Measurements from ENCODE around the gene FBXO31. TPM values are rescaled to one million over a fixed set of nuclear protein-coding genes. Genes with fewer than 3 reads are reported as not detected.

The FBXO31 gene
- total and polyA plus RNA-seq, 2 donors from 2014 or later, result 12.5 to 34.9 TPM

DNA sequence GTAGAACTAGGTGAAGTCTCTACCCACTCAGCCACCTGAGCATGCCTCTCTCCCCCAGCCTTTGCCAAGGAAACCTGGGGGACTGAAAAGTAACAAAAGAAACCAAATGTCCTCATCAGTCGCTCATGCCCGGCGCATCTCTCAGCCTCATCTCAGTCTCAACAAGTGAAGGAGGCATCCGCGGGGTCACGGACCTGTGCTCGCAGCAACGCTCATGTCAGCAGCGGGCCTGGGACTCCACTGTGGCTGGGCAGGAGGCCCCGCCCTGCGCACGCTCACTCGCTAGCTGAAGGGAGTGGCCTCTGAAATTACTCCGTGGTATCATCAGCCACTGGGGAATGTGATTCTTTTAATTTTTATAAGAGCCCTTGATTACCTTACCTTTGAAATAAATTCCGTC, 39.9 kb upstream of the FBXO31 start:
- intact Hi-C loops (cut with DNase I), result loop anchor here (10.0 kb wide), 1 partner anchor 201 kb away; no protein-coding TSS in a partner anchor

DNA sequence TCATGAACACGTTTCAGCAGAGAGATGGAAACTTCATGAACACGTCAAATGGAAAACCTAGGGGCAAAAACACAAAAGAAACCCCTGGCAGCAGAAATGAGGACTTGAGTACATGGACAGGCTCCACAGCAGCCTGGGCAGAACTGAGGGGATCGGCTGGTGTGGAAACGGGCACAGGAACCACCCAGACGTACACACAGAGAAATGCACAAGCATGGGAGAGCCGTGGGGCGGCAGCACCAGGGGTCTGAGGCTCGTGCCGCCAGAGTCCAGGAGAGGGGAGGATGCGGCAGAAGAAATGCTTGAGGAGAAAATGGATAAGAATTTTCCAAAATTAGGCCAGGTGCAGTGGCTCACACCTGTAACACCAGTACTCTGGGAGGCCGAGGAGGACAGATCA, 38.5 kb upstream of the FBXO31 start:
- Histone ChIP-seq H3K9ac (ENCODE audit: low read length in 3 of 3) (no peak overlapping the region), H3K9me3 (ENCODE audit: control insufficient read depth in 2 of 3, insufficient read depth in 1 of 3, low read length in 3 of 3) (no peaks in the 10 kb centered on the region), H3K36me3 (ENCODE audit: control insufficient read depth in 2 of 3, insufficient read depth in 3 of 3, low read length in 3 of 3) (peaks cover 0 to 44% (median 18%) of the 10 kb centered on the region in 3 donors), H3K4me1 (ENCODE audit: control insufficient read depth in 2 of 3, insufficient read depth in 2 of 3, low read depth in 1 of 3, low read length in 3 of 3) (peaks cover 0 to 3% (median 0%) of the 10 kb centered on the region in 3 donors), H3K27me3 (ENCODE audit: control insufficient read depth, insufficient read depth, low read length) (no peaks in the 10 kb centered on the region), H3K27ac (ENCODE audit: low read depth in 2 of 2, low read length in 2 of 2) (no peak overlapping the region), H3K4me3 (ENCODE audit: low read length in 3 of 3) (no peak overlapping the region)
- FAIRE-seq (no peak), DNase-seq (no peak)
- intact Hi-C loops (cut with DNase I), result loop anchor here (10.0 kb wide), 1 partner anchor 203 kb away; no protein-coding TSS in a partner anchor
- TF ChIP-seq, protein P1, sequence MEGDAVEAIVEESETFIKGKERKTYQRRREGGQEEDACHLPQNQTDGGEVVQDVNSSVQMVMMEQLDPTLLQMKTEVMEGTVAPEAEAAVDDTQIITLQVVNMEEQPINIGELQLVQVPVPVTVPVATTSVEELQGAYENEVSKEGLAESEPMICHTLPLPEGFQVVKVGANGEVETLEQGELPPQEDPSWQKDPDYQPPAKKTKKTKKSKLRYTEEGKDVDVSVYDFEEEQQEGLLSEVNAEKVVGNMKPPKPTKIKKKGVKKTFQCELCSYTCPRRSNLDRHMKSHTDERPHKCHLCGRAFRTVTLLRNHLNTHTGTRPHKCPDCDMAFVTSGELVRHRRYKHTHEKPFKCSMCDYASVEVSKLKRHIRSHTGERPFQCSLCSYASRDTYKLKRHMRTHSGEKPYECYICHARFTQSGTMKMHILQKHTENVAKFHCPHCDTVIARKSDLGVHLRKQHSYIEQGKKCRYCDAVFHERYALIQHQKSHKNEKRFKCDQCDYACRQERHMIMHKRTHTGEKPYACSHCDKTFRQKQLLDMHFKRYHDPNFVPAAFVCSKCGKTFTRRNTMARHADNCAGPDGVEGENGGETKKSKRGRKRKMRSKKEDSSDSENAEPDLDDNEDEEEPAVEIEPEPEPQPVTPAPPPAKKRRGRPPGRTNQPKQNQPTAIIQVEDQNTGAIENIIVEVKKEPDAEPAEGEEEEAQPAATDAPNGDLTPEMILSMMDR (IDR thresholded peaks at IDR 0.05; ENCODE audit: borderline replicate concordance, extremely low read depth, insufficient read depth), result no peak

More for the DNA sequence above, 39.9 kb upstream of the FBXO31 start:
- Histone ChIP-seq H3K9ac (ENCODE audit: low read length in 3 of 3) (no peak overlapping the region), H3K9me3 (ENCODE audit: control insufficient read depth in 2 of 3, insufficient read depth in 1 of 3, low read length in 3 of 3) (no peaks in the 10 kb centered on the region), H3K36me3 (ENCODE audit: control insufficient read depth in 2 of 3, insufficient read depth in 3 of 3, low read length in 3 of 3) (peaks cover 0 to 31% (median 11%) of the 10 kb centered on the region in 3 donors), H3K27me3 (ENCODE audit: control insufficient read depth, insufficient read depth, low read length) (no peaks in the 10 kb centered on the region), H3K4me3 (ENCODE audit: low read length in 3 of 3) (no peak overlapping the region), H3K27ac (ENCODE audit: low read depth in 2 of 2, low read length in 2 of 2) (no peak overlapping the region), H3K4me1 (ENCODE audit: control insufficient read depth in 2 of 3, insufficient read depth in 2 of 3, low read depth in 1 of 3, low read length in 3 of 3) (peaks cover 0 to 3% (median 1%) of the 10 kb centered on the region in 3 donors)
- DNase-seq (no peak), FAIRE-seq (no peak)
- TF ChIP-seq, protein P1 (IDR thresholded peaks at IDR 0.05; ENCODE audit: borderline replicate concordance, extremely low read depth, insufficient read depth), result no peak

DNA sequence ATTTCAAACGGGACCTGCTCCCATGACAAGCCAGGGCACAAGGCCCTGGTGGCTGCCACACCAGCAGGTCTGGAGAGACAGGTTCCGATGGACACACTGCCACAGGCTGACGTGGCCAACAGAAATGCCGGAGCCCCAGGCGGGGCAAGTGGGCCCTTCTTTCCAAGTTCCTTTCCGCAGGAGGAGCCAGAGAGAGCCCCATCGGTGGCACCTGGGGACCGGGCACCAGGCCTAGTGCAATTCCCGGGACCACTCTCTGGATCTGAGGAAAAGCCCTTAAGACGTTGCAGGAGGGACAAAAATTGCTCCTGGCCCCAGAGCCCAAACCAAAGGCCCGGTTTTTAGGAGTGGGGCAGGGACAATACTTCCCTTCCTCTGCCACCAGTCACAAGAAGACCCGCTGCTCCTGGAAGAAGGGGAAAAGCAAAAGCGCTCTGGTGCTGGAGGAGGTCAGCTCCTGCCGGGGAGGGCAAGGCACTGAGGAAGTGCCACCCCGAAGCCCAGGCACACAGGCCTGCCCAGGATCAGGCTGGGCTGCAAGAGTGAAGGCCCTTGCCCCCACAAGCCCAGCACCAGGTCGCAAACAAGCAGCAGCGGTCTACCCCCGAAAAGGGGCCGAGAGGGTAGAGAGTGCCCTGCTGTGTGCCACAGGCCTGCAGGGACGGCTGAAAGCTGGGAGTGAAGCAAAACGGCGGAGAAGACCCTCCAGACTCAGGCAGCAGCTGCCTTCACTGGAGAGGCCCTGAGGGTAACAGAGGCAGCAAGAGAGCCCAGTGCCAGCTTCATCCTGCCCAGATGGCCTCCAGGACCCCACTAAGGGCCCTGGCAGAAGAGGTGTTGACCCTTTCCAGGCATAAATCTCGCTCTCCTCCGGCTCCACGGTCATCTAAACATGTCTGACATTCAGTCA, 37.7 kb upstream of the FBXO31 start:
- intact Hi-C loops (cut with DNase I), result loop anchor here (10.0 kb wide), 1 partner anchor 204 kb away; no protein-coding TSS in a partner anchor
- no peaks in the 10 kb centered on the region for H3K27me3 ChIP-seq (ENCODE audit: control insufficient read depth, insufficient read depth, low read length)
- peaks cover 0 to under 1% (median 0%) of the 10 kb centered on the region in 3 donors for H3K4me1 ChIP-seq (ENCODE audit: control insufficient read depth in 2 of 3, insufficient read depth in 2 of 3, low read depth in 1 of 3, low read length in 3 of 3)
- peaks cover 0 to 52% (median 20%) of the 10 kb centered on the region in 3 donors for H3K36me3 ChIP-seq (ENCODE audit: control insufficient read depth in 2 of 3, insufficient read depth in 3 of 3, low read length in 3 of 3)
- TF ChIP-seq, protein P1 (IDR thresholded peaks at IDR 0.05; ENCODE audit: borderline replicate concordance, extremely low read depth, insufficient read depth), result no peak
- no peak overlapping the region for H3K9ac ChIP-seq (ENCODE audit: low read length in 3 of 3)
- no peak for DNase-seq
- H3K27ac ChIP-seq (ENCODE audit: low read depth in 2 of 2, low read length in 2 of 2), result no peak overlapping the region
- H3K4me3 ChIP-seq (ENCODE audit: low read length in 3 of 3), result no peak overlapping the region
- no peak for FAIRE-seq
- no peaks in the 10 kb centered on the region for H3K9me3 ChIP-seq (ENCODE audit: control insufficient read depth in 2 of 3, insufficient read depth in 1 of 3, low read length in 3 of 3)

Data from kidney (tissue), 14 donors.